ENCODE results near the gene OR5M3.

GRCh38 chr11:56509439-56509838, 36.3 kb upstream of the OR5M3 start:
- TF ChIP-seq CTCF (IDR thresholded peaks at IDR 0.05; ENCODE audit: borderline replicate concordance, extremely low read depth, low read length, poor library complexity, severe bottlenecking) (no peak), EZH2 (IDR thresholded peaks at IDR 0.05; ENCODE audit: borderline replicate concordance, low read depth, low read length, severe bottlenecking) (no peak)
